HepG2 (cell line): Measurements from ENCODE around the gene TOX4. TPM values are rescaled to one million over a fixed set of nuclear protein-coding genes. Genes with fewer than 3 reads are reported as not detected.

Experiments used
- CEBPG ChIP-seq: IDR thresholded peaks from 2 replicates; pipeline ENCODE4 v1.6.1; 2016
- E2F2 ChIP-seq: sonication (generic); formaldehyde crosslinking; IDR thresholded peaks from 2 replicates; pipeline ENCODE4 v1.4.0; 2020; ENCODE audit warnings: missing genetic modification reagents, borderline replicate concordance
- ELF1 ChIP-seq: sonication (generic); formaldehyde crosslinking; IDR thresholded peaks from 2 replicates; pipeline ENCODE4 v1.4.0; 2020; ENCODE audit warnings: missing genetic modification reagents
- FOXJ3 ChIP-seq: sonication (generic); formaldehyde crosslinking; IDR thresholded peaks from 2 replicates; pipeline ENCODE4 v1.4.0; 2020; ENCODE audit warnings: missing genetic modification reagents, mild to moderate bottlenecking, borderline replicate concordance
- MAX ChIP-seq: IDR thresholded peaks from 2 replicates; pipeline ENCODE4 v1.6.1; 2012; ENCODE audit warnings: inconsistent platforms
- MXD3 ChIP-seq: IDR thresholded peaks from 2 replicates; pipeline ENCODE4 v1.6.1; 2016; ENCODE audit warnings: mild to moderate bottlenecking, missing biosample characterization, missing genetic modification reagents
- PAXIP1 ChIP-seq: sonication (generic); formaldehyde crosslinking; conservative IDR thresholded peaks from 2 replicates; pipeline ENCODE4 v1.4.0; 2020; ENCODE audit warnings: mild to moderate bottlenecking, missing genetic modification reagents, moderate library complexity
- POLR2A ChIP-seq, 2 experiments: IDR thresholded peaks; 2 replicates each; pipeline ENCODE4 v1.6.1; 2011; ENCODE audit warnings: low read depth in 2 of 2, low read length in 2 of 2, mild to moderate bottlenecking in 1 of 2, moderate library complexity in 1 of 2; ENCODE audit not compliant: insufficient read depth in 1 of 2
- POLR2G ChIP-seq: fragments of 200-400 bp; formaldehyde crosslinking; IDR thresholded peaks from 2 replicates; pipeline ENCODE4 v1.6.1; 2018; ENCODE audit warnings: mild to moderate bottlenecking, low read depth, low read length, moderate library complexity
- SIX1 ChIP-seq: sonication (generic); formaldehyde crosslinking; IDR thresholded peaks from 2 replicates; pipeline ENCODE4 v1.4.0; 2020; ENCODE audit warnings: missing genetic modification reagents, borderline replicate concordance
- SIX4 ChIP-seq: sonication (generic); formaldehyde crosslinking; IDR thresholded peaks from 2 replicates; pipeline ENCODE4 v1.4.0; 2020; ENCODE audit warnings: missing genetic modification reagents
- SRF ChIP-seq: IDR thresholded peaks from 2 replicates; pipeline ENCODE4 v1.6.1; 2011; ENCODE audit warnings: mild to moderate bottlenecking, low read depth, low read length, moderate library complexity
- ZEB1 ChIP-seq: IDR thresholded peaks from 2 replicates; pipeline ENCODE4 v1.6.1; 2012; ENCODE audit warnings: mild to moderate bottlenecking, low read depth, inconsistent platforms; ENCODE audit not compliant: insufficient replicate concordance
- ZGPAT ChIP-seq: IDR thresholded peaks from 2 replicates; pipeline ENCODE4 v1.6.1; 2016; ENCODE audit warnings: mild to moderate bottlenecking
- ZNF776 ChIP-seq: sonication (generic); formaldehyde crosslinking; IDR thresholded peaks from 2 replicates; pipeline ENCODE4 v1.4.0; 2020; ENCODE audit warnings: mild to moderate bottlenecking, missing genetic modification reagents
- polyA plus RNA-seq, 8 experiments: library from polyadenylated mRNA; depleted of rRNA in 3 of 8; stranded (reverse) in 7 of 8; unstranded in 1 of 8; fragments of >200 nt; fragmentation: Illumina TruSeq in 4 of 8; extraction: Trizol in 4 of 8; gene quantifications; 2 replicates each; pipeline versions ENCODE4 v1.2.1 to v1.2.3, GENCODE V29; 2011 to 2016; ENCODE audit warnings: low read depth in 4 of 8, missing spikeins in 1 of 8, mixed read lengths in 1 of 8; ENCODE audit not compliant: insufficient read depth in 1 of 8
- total RNA-seq, 5 experiments: library from RNA; depleted of rRNA; stranded (reverse); fragments of >200 nt; fragmentation: Illumina TruSeq; extraction: Trizol; gene quantifications; 2 replicates each; pipeline ENCODE4 v1.2.3, GENCODE V29; 2016; ENCODE audit warnings: low read depth in 1 of 5
- TF ChIP-seq, protein P1 (sequence below): sonication (generic); formaldehyde crosslinking; IDR thresholded peaks from 2 replicates; pipeline ENCODE4 v1.5.1; 2020; ENCODE audit warnings: missing genetic modification reagents, mild to moderate bottlenecking, borderline replicate concordance
- TF ChIP-seq, protein P2 (sequence below): sonication (generic); formaldehyde crosslinking; IDR thresholded peaks from 2 replicates; pipeline ENCODE4 v1.5.1; 2020; ENCODE audit warnings: missing genetic modification reagents, mild to moderate bottlenecking, borderline replicate concordance

Gene TOX4
- total and polyA plus RNA-seq, 2 of the 13 experiments (the other 11 are each of a cell fraction or from before 2014, with no cell fraction given) = 71.8 to 163 TPM

GRCh38 chr14:21437063-21437901, 39.7 kb upstream of the TOX4 start (continued):
- TF ChIP-seq MAX (no peak), POLR2G (peak; percentile 99), ZEB1 (no peak), E2F2 (0 out of 2 replicates have a peak, but pooled peaks have one; percentile 78), SIX1 (CRISPR knock-in tag) (peak; percentile 92), MXD3 (0 out of 2 replicates have a peak, but pooled peaks have one; percentile 87), SRF (no peak), FOXJ3 (CRISPR knock-in tag) (0 out of 2 replicates have a peak, but pooled peaks have one; percentile 60), CEBPG (CRISPR knock-in tag) (peak; percentile 58), PAXIP1 (CRISPR knock-in tag) (peak; percentile 39), ZNF776 (CRISPR knock-in tag) (peak; percentile 56; the same call in 1 of the 2 replicates), ELF1 (CRISPR knock-in tag) (peak; percentile 91), SIX4 (CRISPR knock-in tag) (peak; percentile 85), POLR2A (IDR thresholded peaks at IDR 0.05; ENCODE audit: insufficient read depth in 1 of 2, low read depth in 2 of 2, low read length in 2 of 2) (peak; percentile 71 to 79), ZGPAT (CRISPR knock-in tag) (peak; percentile 91)
- TF ChIP-seq, protein P1, sequence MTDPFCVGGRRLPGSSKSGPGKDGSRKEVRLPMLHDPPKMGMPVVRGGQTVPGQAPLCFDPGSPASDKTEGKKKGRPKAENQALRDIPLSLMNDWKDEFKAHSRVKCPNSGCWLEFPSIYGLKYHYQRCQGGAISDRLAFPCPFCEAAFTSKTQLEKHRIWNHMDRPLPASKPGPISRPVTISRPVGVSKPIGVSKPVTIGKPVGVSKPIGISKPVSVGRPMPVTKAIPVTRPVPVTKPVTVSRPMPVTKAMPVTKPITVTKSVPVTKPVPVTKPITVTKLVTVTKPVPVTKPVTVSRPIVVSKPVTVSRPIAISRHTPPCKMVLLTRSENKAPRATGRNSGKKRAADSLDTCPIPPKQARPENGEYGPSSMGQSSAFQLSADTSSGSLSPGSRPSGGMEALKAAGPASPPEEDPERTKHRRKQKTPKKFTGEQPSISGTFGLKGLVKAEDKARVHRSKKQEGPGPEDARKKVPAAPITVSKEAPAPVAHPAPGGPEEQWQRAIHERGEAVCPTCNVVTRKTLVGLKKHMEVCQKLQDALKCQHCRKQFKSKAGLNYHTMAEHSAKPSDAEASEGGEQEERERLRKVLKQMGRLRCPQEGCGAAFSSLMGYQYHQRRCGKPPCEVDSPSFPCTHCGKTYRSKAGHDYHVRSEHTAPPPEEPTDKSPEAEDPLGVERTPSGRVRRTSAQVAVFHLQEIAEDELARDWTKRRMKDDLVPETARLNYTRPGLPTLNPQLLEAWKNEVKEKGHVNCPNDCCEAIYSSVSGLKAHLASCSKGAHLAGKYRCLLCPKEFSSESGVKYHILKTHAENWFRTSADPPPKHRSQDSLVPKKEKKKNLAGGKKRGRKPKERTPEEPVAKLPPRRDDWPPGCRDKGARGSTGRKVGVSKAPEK (CRISPR knock-in tag) = peak; percentile 88; the same call in 1 of the 2 replicates
- TF ChIP-seq, protein P2, sequence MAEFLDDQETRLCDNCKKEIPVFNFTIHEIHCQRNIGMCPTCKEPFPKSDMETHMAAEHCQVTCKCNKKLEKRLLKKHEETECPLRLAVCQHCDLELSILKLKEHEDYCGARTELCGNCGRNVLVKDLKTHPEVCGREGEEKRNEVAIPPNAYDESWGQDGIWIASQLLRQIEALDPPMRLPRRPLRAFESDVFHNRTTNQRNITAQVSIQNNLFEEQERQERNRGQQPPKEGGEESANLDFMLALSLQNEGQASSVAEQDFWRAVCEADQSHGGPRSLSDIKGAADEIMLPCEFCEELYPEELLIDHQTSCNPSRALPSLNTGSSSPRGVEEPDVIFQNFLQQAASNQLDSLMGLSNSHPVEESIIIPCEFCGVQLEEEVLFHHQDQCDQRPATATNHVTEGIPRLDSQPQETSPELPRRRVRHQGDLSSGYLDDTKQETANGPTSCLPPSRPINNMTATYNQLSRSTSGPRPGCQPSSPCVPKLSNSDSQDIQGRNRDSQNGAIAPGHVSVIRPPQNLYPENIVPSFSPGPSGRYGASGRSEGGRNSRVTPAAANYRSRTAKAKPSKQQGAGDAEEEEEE (CRISPR knock-in tag) = no peak
